Measurements from ENCODE around the gene FAM168A. TPM values are rescaled to one million over a fixed set of nuclear protein-coding genes. Genes with fewer than 3 reads are reported as not detected.

FAM168A gene
- polyA plus RNA-seq, 4 donors: 44.3 to 46.4 (median 44.9) TPM

- no peak for DNase-seq (ENCODE audit: low read depth in 4 of 4, low spot score in 3 of 4)
Observed at GRCh38 chr11:73382747-73383146, 215.2 kb downstream of the FAM168A start.

GRCh38 chr11:73382183-73382582 lies 215.7 kb downstream of the FAM168A start:
- no peak for DNase-seq (ENCODE audit: low read depth in 4 of 4, low spot score in 3 of 4)

DNA sequence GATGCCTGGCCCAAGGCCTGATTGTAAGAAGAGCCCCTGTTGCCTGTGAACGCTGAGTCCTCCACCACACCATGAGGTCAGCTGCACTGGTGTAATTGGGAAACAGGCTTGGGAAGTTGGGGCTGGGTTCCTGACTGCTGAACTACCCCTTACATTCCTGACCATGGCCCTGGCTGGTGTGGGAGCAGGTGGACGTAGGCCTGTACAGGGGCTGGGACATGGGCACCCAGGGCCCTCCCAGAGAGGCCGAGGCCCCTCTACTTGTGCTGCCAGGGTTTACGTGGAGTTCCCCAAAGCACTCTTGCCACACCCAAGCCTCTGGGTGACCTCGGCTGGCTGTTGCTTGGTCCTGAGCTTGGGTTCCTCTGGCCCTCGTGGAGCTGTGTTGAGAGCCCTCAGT lies 216.3 kb downstream of the FAM168A start:
- DNase-seq (ENCODE audit: low read depth in 4 of 4, low spot score in 3 of 4): no peak

GRCh38 chr11:73380897-73381410 lies 217.0 kb downstream of the FAM168A start:
- DNase-seq (ENCODE audit: low read depth in 4 of 4, low spot score in 3 of 4): no peak

GRCh38 chr11:73380331-73380730 lies 217.6 kb downstream of the FAM168A start:
- no peak for DNase-seq (ENCODE audit: low read depth in 4 of 4, low spot score in 3 of 4)

DNA sequence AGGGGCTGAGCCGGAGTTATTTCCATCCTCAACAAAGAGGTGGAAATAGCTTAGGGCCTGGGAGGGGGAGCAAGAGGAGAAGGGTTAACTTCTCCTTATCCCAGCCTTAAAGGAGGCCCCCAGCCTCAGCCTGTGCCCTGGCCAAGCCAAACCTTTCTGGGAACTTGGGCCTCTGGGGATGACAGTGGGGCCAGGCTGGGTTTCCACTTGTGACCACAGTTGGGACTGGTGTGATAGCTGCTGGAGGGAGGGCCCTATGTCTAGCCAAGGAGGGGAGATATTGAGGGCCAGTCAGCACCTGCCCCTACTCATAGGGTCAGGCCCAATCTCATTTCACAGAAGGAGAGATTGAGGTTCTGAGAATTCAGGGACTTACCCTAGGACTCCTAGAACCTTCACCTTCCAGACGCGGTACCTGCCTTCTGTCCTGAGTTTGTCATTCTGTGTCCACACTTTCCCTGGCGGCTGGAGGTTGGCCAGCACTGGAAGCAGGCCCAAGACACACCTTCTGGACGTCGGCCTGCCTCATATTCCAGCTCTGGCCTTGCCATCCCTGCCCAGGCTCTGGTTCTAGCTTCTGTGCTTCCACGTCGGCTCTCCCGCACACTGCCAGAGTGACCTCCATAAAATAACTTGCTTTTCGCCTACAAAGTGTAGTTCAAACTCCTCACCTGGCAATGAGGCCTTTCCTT lies 218.6 kb downstream of the FAM168A start:
- DNase-seq (ENCODE audit: low read depth in 4 of 4, low spot score in 3 of 4): no peak

GRCh38 chr11:73376803-73377629 lies 220.9 kb downstream of the FAM168A start:
- DNase-seq (ENCODE audit: low read depth in 4 of 4, low spot score in 3 of 4): no peak

GRCh38 chr11:73376160-73376802 lies 221.6 kb downstream of the FAM168A start, which contains the start of gene RELT:
RELT (plus strand) TSS chr11:73376399; CDS start chr11:73389137, 12,738 bp downstream.
- peak; percentile 80 to 86 (median 84) for DNase-seq (ENCODE audit: low read depth in 4 of 4, low spot score in 3 of 4)

DNA sequence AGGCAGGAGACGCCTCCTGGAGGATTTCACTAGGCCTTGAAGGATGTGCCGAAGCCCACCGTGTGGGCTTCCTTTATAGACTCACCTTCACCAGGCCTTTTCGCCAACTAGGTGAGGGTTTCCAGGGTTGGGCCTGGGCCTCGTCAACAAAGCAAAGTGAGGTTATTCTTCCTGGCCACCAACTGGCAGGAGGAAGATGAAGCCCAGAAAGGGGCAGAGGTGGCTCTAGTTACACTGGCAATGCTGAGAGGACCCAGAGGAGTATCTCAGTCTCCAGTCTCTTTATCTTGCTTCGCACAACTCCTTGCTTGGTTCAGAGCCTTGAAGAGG lies 222.1 kb downstream of the FAM168A start:
- DNase-seq (ENCODE audit: low read depth in 4 of 4, low spot score in 3 of 4): no peak

DNA sequence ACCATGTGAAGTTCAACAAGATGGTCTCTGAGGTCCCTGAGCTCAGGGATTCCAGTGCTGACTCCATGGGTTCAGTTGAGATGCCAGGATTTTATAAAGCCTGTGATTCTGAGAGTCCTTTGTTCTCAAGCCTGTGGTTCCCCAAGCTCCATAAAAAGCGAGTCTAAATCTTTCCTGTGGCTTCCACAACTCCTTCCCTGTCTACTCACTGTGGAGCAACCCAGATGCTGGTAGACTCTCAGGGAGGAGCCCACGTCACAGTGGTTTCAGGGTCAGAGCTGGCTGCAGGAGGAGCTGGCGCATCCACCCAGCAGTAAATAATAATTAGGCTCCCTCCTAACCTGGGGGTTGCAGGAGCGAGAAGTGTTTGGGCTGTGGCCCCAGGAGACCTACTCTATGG lies 223.8 kb downstream of the FAM168A start:
- DNase-seq (ENCODE audit: low read depth in 4 of 4, low spot score in 3 of 4): no peak

GRCh38 chr11:73372375-73372993 lies 225.4 kb downstream of the FAM168A start:
- DNase-seq (ENCODE audit: low read depth in 4 of 4, low spot score in 3 of 4): no peak

DNA sequence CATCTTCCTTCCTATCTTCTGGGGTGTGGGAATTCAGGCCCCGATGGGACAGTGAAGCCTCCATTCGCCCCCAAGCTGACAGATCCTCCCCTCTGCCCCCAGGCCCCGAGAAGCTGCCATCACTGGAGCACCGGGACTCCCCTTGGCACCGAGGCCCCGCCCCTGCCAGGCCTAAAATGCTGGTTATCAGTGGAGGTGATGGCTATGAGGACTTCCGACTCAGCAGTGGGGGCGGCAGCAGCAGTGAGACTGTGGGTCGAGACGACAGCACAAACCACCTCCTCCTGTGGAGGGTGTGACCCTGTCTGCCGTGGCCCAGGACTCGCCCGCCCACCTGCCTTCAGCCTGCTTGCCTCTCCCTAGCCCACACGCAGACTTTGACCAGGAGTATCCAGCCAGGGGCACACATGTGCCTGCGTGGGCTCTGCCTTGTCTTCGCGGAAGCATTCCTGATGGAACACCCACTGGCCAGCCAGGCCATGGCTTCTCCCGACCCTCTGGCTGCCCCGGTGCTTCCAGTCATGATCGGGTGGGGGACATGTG lies 230.4 kb downstream of the FAM168A start:
- no peak for DNase-seq (ENCODE audit: low read depth in 4 of 4, low spot score in 3 of 4)

GRCh38 chr11:73366953-73367352 lies 231.0 kb downstream of the FAM168A start:
- DNase-seq (ENCODE audit: low read depth in 4 of 4, low spot score in 3 of 4): no peak

DNA sequence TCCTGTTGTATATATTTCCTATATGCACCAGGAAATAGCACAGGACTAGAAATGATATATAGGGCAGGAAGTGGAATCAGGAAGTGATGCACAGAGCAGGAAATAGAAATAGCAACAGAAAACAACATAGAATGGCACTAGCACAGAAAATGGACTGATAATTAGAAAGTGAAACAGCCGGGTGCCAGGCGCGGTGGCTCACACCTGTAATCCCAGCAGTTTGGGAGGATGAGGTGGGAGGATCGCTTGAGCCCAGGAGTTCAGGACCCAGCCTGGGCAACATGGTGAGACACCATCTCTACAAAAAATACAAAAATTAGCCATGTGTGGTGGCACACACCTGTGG lies 231.7 kb downstream of the FAM168A start:
- DNase-seq (ENCODE audit: low read depth in 4 of 4, low spot score in 3 of 4): no peak

DNA sequence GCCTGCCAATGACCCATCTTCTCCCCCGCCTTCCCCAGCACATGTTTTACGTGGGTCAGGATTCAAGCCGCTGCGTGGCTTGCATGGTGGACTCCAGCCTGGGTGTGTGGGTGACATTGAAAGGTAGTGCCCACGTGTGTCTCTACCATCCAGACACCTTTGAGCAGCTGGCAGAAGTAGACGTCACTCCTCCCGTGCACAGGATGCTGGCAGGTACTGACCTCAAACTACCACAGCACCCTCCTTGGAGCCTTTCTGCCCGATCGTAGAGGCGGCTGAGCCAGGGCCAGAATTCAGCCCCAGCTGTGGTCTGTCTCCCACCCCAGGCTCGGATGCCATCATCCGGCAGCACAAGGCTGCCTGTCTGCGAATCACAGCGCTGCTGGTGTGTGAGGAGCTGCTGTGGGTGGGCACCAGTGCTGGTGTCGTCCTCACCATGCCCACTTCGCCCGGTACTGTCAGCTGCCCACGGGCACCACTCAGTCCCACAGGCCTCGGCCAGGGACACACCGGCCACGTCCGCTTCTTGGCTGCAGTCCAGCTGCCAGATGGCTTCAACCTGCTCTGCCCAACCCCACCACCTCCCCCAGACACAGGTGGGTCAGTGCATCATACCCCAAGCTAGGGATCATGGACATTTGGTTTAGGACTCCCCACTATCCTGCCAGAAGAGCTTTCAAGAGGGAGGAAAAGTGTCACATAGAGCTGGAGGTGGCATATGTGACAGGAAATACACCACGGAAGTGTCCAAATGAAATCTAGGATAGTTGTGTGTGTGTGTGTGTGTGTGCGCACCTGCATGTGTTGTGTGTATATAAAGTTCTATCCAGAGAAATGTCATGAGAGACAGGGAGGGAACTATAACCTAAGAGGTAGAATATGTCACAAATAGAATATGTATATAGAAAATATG lies 232.3 kb downstream of the FAM168A start:
- DNase-seq (ENCODE audit: low read depth in 4 of 4, low spot score in 3 of 4): no peak

GRCh38 chr11:73363147-73363546 lies 234.8 kb downstream of the FAM168A start:
- DNase-seq (ENCODE audit: low read depth in 4 of 4, low spot score in 3 of 4): no peak

DNA sequence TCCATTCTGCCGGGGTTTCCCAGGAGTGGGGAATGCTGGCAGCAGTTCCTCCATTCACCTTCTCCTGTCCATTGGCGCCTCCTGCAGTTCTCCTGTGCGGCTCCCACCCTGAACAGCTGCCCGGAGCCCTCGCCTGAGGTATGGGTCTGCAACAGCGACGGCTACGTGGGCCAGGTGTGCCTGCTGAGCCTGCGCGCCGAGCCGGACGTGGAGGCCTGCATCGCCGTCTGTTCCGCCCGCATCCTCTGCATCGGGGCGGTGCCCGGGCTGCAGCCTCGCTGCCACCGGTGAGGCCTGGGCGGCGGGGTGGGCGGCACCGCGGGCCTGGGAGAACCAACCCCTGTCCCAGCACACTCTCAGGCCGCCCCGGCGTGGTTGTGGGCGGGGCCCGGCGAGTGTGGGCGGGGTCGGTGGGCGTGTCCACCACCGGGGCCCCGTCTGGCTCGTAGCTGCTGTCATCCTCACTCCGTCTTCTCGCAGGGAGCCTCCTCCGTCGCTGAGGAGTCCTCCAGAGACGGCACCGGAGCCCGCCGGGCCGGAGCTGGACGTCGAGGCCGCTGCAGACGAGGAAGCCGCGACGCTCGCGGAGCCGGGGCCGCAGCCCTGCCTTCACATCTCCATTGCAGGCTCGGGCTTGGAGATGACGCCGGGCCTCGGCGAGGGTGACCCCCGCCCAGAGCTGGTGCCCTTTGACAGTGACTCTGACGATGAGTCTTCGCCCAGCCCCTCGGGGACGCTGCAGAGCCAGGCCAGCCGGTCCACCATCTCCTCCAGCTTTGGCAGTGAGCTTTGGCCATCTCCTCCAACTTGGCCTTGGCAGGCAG lies 235.7 kb downstream of the FAM168A start:
- DNase-seq (ENCODE audit: low read depth in 4 of 4, low spot score in 3 of 4): no peak

- no peak for DNase-seq (ENCODE audit: low read depth in 4 of 4, low spot score in 3 of 4)
Observed at GRCh38 chr11:73360743-73361369, 237.1 kb downstream of the FAM168A start.
